ENCODE data around the gene SUSD3.

The SUSD3 gene

DNA sequence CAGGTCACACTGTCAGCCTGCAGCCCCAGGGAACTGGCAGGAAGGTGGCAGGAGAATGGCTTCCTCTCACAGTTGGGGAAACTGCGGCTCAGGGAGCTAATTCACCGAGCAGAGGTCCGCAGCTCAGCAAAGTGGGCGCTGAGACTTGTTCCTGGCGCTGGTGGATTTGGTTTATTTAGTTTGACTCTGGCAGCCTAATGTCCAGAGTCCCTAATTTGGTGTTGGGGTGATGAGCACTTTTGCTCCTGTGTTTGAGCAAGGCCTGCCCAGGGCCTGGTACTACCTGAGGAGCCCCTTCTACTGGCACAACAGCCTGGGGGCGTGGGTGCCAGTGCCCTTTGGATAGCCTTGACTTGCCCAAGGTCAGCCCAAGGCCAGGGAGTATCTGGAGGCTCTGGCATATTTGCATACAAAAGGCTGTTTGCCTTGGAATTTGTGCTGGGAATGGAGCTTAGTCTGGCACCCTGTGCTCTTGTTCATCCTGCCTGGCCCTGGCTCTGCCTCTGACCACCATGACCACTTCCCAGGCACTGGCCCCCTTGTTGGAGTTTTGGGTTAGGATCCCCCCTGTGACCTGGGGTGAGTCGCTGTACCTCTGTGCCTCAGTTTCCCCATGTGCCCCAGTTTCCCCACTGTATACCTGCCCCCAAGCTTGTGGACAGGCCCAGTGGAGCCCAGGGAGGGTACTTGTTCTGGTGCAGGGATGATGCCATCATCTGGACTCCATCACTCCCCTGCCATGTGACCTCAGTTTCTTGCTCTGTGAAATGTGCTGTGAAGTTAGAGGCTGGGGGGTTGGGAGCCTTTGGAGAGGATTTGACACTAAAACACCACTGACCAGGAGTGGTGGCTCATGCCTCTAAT is 1.4 kb downstream of the SUSD3 start:
- TF ChIP-seq TAF1 (IDR thresholded peaks at IDR 0.05; ENCODE audit: low read depth) (no peak), RAD21 (IDR thresholded peaks at IDR 0.05; ENCODE audit: low read depth) (no peak), EGR1 (IDR thresholded peaks at IDR 0.05) (no peak), FOXM1 (IDR thresholded peaks at IDR 0.05; ENCODE audit: borderline replicate concordance, low read depth) (no peak), EP300 (IDR thresholded peaks at IDR 0.05; ENCODE audit: borderline replicate concordance) (no peak), ZBTB7A (IDR thresholded peaks at IDR 0.05; ENCODE audit: low read depth) (no peak), TCF12 (IDR thresholded peaks at IDR 0.05; ENCODE audit: low read depth) (no peak), NFIC (IDR thresholded peaks at IDR 0.05) (no peak)
- TF ChIP-seq, protein P1, sequence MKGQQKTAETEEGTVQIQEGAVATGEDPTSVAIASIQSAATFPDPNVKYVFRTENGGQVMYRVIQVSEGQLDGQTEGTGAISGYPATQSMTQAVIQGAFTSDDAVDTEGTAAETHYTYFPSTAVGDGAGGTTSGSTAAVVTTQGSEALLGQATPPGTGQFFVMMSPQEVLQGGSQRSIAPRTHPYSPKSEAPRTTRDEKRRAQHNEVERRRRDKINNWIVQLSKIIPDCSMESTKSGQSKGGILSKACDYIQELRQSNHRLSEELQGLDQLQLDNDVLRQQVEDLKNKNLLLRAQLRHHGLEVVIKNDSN (IDR thresholded peaks at IDR 0.05) = no peak
- TF ChIP-seq, protein P2, sequence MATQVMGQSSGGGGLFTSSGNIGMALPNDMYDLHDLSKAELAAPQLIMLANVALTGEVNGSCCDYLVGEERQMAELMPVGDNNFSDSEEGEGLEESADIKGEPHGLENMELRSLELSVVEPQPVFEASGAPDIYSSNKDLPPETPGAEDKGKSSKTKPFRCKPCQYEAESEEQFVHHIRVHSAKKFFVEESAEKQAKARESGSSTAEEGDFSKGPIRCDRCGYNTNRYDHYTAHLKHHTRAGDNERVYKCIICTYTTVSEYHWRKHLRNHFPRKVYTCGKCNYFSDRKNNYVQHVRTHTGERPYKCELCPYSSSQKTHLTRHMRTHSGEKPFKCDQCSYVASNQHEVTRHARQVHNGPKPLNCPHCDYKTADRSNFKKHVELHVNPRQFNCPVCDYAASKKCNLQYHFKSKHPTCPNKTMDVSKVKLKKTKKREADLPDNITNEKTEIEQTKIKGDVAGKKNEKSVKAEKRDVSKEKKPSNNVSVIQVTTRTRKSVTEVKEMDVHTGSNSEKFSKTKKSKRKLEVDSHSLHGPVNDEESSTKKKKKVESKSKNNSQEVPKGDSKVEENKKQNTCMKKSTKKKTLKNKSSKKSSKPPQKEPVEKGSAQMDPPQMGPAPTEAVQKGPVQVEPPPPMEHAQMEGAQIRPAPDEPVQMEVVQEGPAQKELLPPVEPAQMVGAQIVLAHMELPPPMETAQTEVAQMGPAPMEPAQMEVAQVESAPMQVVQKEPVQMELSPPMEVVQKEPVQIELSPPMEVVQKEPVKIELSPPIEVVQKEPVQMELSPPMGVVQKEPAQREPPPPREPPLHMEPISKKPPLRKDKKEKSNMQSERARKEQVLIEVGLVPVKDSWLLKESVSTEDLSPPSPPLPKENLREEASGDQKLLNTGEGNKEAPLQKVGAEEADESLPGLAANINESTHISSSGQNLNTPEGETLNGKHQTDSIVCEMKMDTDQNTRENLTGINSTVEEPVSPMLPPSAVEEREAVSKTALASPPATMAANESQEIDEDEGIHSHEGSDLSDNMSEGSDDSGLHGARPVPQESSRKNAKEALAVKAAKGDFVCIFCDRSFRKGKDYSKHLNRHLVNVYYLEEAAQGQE (IDR thresholded peaks at IDR 0.05; ENCODE audit: low read depth) = no peak
- TF ChIP-seq, protein P3, sequence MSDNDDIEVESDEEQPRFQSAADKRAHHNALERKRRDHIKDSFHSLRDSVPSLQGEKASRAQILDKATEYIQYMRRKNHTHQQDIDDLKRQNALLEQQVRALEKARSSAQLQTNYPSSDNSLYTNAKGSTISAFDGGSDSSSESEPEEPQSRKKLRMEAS (IDR thresholded peaks at IDR 0.05) = no peak

DNA sequence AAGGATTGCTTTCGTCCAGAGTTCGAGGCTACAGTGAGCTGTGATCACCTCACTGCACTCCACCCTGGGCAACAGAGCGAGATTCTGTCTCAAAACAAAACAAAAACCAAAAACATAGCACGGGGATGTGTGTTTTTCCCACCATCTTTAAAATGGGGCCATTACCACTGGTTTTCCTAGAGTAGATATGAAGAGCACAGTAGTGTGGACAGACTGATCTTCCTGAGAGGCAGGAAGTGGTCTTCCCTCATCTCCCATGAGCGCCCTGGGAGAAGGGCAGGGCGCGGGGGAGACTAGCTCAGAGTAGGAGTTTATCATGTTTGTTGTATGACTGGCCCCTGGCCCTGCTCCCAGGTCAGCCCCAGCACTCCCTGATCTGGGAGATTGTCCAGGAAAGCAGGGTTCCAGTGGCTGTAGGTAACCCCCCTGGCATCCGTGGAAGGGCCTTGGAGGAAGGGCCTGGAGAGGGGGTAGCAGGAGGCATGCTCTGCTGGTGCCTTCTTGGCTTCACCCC is 2.3 kb downstream of the SUSD3 start:
- TF ChIP-seq TAF1 (IDR thresholded peaks at IDR 0.05; ENCODE audit: low read depth) = no peak
- no peak for TF ChIP-seq CEBPB (IDR thresholded peaks at IDR 0.05)
- TF ChIP-seq EP300 (IDR thresholded peaks at IDR 0.05; ENCODE audit: borderline replicate concordance) = no peak
- TF ChIP-seq, protein P3 (IDR thresholded peaks at IDR 0.05) = no peak
- TF ChIP-seq YY1 (IDR thresholded peaks at IDR 0.05; ENCODE audit: low read depth) = no peak
- TF ChIP-seq TEAD4 (IDR thresholded peaks at IDR 0.05) = no peak
- no peak for TF ChIP-seq EGR1 (IDR thresholded peaks at IDR 0.05)
- no peak for TF ChIP-seq CREB1 (IDR thresholded peaks at IDR 0.05; ENCODE audit: low read depth)
- TF ChIP-seq ZBTB7A (IDR thresholded peaks at IDR 0.05; ENCODE audit: low read depth) = no peak
- TF ChIP-seq RAD21 (IDR thresholded peaks at IDR 0.05; ENCODE audit: low read depth) = no peak
- TF ChIP-seq, protein P2 (IDR thresholded peaks at IDR 0.05; ENCODE audit: low read depth) = no peak
- TF ChIP-seq TCF12 (IDR thresholded peaks at IDR 0.05; ENCODE audit: low read depth) = no peak
- TF ChIP-seq FOXM1 (IDR thresholded peaks at IDR 0.05; ENCODE audit: borderline replicate concordance, low read depth) = no peak
- no peak for TF ChIP-seq NFIC (IDR thresholded peaks at IDR 0.05)
- TF ChIP-seq, protein P1 (IDR thresholded peaks at IDR 0.05) = no peak

DNA sequence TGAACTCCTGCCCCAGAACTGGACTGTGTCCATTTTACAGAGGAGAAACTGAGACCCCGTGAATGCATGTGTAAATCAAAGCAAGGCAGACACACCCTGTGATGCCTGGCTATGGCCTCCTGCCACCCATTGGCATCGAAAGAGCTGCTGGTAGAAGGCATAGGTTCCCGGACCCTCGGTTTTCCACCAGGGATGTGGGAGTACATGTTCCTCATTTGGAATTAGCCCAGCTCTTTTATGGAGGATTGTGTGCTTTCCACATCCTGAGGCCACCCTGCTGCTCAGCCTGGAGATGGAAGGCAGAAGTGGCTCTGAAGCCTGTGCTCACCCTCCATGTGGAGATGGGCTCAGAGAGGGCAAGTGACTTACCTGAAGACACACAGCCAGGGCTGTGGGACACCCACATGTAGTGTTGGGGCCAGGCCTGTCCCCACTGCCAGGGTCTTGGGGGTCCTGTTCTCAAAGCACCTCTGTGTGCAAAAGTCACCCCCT is 2.8 kb downstream of the SUSD3 start:
- TF ChIP-seq EGR1 (IDR thresholded peaks at IDR 0.05) = no peak
- TF ChIP-seq CREB1 (IDR thresholded peaks at IDR 0.05; ENCODE audit: low read depth) = no peak
- TF ChIP-seq YY1 (IDR thresholded peaks at IDR 0.05; ENCODE audit: low read depth) = no peak
- no peak for TF ChIP-seq CEBPB (IDR thresholded peaks at IDR 0.05)
- no peak for TF ChIP-seq RAD21 (IDR thresholded peaks at IDR 0.05; ENCODE audit: low read depth)
- TF ChIP-seq, protein P1 (IDR thresholded peaks at IDR 0.05) = no peak
- no peak for TF ChIP-seq ZBTB7A (IDR thresholded peaks at IDR 0.05; ENCODE audit: low read depth)

DNA sequence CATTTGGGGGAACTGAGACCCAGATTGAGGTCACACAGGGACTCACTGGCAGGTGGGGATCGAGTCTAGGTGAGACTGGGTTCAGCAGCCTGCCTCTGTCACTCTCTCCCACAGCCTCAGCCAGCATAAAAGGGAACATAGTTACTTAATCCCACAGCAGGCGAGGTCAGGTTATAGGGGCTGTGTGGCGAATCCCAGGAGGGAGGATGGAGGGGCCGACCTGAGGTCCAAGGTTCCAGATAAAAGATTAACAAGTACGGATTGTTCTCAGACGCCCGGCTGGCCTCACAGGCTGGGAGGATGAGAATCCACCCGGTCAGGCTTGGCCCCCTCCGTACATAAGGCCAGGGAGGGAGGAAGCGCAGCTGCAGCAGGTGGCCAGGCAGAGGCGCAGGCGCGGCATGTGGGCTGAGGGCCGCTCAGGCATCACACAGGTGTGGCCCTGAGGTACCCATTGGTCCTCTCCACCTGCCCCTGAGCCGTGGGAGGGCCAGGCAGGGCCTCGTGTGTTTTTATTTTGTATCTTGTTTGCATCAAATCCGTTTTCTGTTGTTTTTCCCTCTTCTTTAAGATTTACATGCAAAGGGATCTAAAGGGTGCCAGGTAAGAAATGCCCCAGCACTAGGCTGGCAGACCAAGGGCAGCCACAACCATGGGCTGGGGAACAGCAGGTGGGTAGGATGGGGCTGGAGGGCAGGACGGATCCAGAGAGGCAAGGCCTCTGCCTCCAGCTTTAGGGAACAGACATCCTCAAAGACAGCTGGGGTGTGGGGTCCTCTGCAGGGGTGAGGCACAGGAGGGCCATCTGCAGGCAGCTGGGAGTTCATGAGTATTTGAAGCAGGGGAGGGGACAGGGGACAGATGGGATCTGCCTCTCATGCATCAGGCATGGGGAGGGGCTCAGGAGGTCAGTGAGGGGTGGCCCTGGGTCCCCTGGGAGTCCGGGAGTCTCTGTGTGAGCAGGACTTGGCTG is 3.6 kb downstream of the SUSD3 start:
- TF ChIP-seq FOXM1 (IDR thresholded peaks at IDR 0.05; ENCODE audit: borderline replicate concordance, low read depth) (no peak), TEAD4 (IDR thresholded peaks at IDR 0.05) (no peak), EGR1 (IDR thresholded peaks at IDR 0.05) (no peak), EP300 (IDR thresholded peaks at IDR 0.05; ENCODE audit: borderline replicate concordance) (no peak), RAD21 (IDR thresholded peaks at IDR 0.05; ENCODE audit: low read depth) (peak; percentile 36; the same call in 1 of the 2 replicates)
- TF ChIP-seq, protein P3 (IDR thresholded peaks at IDR 0.05) = no peak
